ENCODE results near the gene TNRC6A.

DNA sequence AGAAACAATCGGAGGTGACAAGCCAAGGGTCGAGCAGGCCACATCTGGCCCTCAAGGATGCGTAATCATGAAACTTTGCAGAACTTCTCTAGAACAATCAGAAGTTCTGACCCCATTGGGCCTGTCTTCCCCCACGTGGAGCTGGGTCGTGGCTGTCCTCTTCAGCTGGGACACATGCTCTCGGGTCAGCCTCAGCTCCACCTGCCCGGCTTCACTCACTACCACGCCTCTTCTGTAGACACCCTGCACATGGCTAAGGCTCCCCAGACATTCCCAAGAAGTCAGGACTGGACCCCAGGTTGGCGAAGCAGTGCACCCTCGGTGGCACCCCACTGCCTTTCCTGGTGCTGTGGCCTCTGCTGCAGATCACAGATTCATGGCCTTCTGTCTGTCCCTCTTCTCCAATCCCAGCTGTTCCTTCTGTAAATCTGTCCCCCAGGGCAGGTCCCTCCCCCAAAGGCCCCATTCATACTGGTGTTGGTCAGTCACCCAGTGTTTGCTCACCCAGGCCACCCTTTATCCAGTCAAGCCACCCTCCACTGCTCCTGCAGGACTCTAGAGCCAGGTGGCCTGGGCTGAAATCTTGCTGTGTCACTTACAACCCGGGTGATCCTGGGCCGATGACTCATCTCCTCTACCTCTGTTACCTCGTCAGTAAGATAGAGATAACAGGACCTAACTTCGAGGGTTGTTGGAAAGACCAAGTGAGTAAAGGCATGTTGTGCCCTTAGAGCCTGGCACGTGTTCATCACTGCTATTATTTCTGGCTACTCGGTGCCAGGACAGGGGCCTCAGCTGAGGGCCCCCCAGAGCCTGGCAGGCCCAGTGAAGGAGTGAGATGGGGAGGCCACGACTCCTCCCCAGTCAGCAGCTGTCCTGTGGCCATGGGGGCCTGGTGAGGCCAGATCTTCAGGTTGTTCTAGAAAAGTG, 114.9 kb downstream of the TNRC6A start:
- TF ChIP-seq FOXM1 (IDR thresholded peaks at IDR 0.05; ENCODE audit: borderline replicate concordance), result no peak
- TF ChIP-seq SP1 (IDR thresholded peaks at IDR 0.05), result no peak
- no peak for TF ChIP-seq TARDBP (IDR thresholded peaks at IDR 0.05)
- TF ChIP-seq ELF4 (IDR thresholded peaks at IDR 0.05), result no peak
- TF ChIP-seq, protein P1, sequence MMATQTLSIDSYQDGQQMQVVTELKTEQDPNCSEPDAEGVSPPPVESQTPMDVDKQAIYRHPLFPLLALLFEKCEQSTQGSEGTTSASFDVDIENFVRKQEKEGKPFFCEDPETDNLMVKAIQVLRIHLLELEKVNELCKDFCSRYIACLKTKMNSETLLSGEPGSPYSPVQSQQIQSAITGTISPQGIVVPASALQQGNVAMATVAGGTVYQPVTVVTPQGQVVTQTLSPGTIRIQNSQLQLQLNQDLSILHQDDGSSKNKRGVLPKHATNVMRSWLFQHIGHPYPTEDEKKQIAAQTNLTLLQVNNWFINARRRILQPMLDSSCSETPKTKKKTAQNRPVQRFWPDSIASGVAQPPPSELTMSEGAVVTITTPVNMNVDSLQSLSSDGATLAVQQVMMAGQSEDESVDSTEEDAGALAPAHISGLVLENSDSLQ (IDR thresholded peaks at IDR 0.05), result no peak
- no peak for TF ChIP-seq BHLHE40 (IDR thresholded peaks at IDR 0.05; ENCODE audit: borderline replicate concordance)
- no peak for TF ChIP-seq LEF1 (IDR thresholded peaks at IDR 0.05; ENCODE audit: borderline replicate concordance)
- no peak for TF ChIP-seq CTBP1 (IDR thresholded peaks at IDR 0.05; ENCODE audit: borderline replicate concordance)
- TF ChIP-seq NFRKB (IDR thresholded peaks at IDR 0.05), result no peak
- no peak for TF ChIP-seq SUZ12 (IDR thresholded peaks at IDR 0.05)
- TF ChIP-seq HDGF (IDR thresholded peaks at IDR 0.05; ENCODE audit: borderline replicate concordance), result no peak
- no peak for TF ChIP-seq ZNF384 (IDR thresholded peaks at IDR 0.05)
